Limb (tissue), 2 donors: ENCODE measurements around the gene MAP2K5.
A peak's percentile ranks its signal among the peaks of the same experiment; 100 is the strongest.

Experiments used
- DNase-seq, 2 donors: peaks; one replicate each; pipeline ENCODE4 v3.0.0-alpha.2; 2016; ENCODE audit errors: extremely low spot score in 2 of 2

The MAP2K5 gene

GRCh38 chr15:67542420-67543347 lies at the start of gene MAP2K5:
Gene MAP2K5 (plus strand): TSS chr15:67542703. CDS start chr15:67543336, 633 bp downstream.
- DNase-seq = peak; percentile 82 to 89

DNA sequence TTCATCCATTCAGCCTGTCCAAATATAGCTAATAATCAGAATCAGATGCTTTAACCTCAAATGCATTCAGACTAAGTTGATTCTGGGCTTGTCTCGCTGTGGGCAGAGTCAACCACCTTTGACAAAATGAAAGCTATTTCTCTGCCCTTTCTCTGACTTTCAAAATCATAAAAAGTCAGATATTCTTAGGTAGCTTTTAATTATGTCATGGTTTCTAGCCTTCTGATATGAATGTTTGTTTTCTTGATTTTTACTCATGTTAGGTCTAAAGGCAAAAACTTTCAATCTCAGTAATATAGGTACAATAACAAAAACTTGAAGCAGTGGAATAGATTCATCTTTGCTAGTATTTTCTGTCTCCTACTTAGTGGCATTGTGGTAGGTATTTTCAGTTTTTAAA lies 46.9 kb upstream of the MAP2K5 start:
- no peak for DNase-seq

GRCh38 chr15:67501177-67501835 lies 41.2 kb upstream of the MAP2K5 start:
- peak in 1 of 2 donors; percentile 38 for DNase-seq

DNA sequence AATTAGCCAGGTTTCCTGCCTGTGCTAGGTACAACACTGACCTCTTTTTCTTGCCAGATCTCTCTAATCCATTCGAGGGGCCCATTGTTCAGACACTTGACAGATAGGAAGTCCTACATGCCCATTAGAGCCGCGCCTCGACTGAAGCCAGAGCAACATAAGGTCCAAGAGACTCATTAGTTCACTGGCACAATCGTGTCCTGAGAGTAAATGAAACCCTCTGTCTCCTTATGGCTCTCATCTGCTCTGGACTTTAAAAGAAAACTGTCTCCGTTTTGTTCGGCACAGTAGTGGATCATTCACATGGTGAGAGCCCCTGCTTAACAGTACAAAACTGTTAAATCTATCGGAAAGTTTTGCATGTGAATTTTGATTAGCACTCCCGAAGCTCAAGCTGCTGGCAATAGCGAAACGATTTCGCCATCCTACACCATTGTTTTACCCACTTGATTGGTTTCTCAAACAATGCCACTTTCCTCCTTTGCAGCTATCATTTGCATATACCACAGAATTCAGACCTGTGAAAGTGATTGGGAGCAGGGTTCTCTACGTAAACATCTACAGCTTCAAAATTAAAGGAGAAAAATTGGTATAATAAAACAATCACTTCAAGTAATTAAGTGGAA lies 40.6 kb upstream of the MAP2K5 start:
- no peak for DNase-seq

DNA sequence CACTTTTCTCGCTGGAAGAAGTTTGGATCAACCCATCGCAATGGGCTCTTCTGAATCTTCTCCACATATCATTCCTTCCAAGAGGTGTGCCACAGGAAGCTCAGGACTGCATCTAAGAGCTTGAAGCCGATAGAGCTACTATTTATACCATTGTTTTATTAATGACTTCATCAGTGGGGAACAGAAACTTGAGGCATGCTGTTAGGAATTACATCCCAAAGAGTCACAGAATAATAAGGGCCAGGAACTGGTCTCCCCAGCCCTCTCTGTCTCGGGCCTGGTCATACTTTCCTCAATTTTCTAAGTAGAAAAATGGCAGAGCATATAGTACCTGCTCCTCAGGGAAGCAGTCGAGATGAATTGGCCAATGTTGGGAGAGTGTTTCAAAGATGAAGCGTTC lies 38.4 kb upstream of the MAP2K5 start:
- no peak for DNase-seq

DNA sequence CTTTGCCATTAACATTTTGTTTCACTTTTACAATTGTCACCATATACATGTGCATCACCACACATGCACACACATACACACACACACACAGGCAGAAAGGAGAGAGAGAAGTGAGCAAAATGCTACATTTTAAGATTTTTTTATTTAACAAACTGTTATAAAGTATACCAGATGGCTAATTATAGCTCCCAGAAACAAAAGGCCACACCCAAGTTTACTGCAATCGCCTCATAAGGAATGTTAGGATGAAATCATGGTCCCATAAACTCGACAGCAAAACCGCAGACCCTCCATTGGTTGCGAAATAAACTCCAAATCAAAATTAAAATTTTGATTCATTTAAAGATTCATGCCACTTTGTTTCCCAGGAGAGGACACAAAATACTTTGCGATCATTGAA lies 37.7 kb upstream of the MAP2K5 start:
- DNase-seq = no peak

GRCh38 chr15:67505675-67506572 lies 36.6 kb upstream of the MAP2K5 start:
- no peak for DNase-seq

DNA sequence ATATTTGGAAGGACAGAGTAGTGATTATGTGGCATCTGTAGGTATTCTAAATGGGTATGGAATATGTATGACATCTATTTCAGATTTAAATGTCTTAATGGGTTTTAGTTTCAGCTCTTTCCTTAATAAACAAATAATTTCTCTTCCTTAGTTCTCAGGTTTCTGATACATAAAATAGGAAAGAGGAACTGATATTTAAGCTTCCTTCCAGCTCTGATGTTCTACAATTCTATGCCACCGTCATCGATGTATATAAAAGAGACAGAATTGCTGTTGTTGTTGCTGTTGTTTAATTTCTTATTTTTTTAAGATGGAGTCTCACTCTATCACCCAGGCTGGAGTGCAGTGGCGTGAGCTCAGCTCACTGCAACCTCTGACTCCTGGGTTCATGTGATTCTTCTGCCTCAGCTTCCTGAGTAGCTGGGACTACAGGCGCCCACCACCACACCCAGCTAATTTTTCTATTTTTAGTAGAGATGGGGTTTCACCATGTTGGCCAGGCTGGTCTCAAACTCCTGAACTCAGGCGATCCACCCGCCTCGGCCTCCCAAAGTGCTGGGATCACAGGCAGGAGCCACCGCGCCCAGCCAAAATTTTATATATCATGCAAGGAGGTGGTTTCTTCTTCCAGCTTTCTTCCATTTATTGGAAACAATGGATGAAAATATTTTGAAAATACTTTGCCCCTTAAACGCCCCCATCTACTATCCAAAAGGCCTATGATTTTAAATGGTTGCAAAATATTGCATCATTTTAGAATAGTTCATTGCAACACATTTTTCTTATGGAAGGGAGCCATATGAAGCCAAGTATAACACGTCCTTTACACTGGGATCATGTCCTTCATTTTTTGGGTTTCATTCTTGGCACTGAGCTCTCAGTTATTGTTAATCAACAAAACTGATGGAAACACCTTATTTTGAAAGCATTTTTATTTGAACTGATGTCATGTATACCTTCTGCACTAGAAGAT lies 35.4 kb upstream of the MAP2K5 start:
- DNase-seq = no peak

GRCh38 chr15:67508407-67508806 lies 34.1 kb upstream of the MAP2K5 start:
- DNase-seq = no peak

DNA sequence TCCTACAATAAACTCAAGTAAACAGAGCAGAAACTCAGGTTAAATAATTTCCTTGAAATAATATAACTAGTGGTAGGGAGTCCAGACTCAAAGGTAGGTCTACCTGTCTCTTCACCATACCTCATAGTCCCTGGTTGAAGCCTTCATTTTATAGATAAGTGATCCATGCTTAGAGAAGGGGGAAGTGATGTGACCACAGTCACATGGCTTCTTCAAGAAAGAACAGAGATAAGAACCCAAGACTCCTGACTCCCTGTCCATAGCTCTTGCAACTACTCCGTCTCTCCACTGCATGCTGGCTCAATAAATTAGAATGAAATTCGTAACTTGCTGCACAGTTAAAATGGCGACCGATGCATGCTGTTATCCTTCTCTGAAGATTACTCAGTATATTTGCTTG lies 32.6 kb upstream of the MAP2K5 start:
- DNase-seq = no peak

- no peak for DNase-seq
Observed at GRCh38 chr15:67510597-67511190, 31.8 kb upstream of the MAP2K5 start.

GRCh38 chr15:67511606-67512005 lies 30.9 kb upstream of the MAP2K5 start:
- DNase-seq = no peak

GRCh38 chr15:67512140-67512539 lies 30.4 kb upstream of the MAP2K5 start:
- DNase-seq = no peak

DNA sequence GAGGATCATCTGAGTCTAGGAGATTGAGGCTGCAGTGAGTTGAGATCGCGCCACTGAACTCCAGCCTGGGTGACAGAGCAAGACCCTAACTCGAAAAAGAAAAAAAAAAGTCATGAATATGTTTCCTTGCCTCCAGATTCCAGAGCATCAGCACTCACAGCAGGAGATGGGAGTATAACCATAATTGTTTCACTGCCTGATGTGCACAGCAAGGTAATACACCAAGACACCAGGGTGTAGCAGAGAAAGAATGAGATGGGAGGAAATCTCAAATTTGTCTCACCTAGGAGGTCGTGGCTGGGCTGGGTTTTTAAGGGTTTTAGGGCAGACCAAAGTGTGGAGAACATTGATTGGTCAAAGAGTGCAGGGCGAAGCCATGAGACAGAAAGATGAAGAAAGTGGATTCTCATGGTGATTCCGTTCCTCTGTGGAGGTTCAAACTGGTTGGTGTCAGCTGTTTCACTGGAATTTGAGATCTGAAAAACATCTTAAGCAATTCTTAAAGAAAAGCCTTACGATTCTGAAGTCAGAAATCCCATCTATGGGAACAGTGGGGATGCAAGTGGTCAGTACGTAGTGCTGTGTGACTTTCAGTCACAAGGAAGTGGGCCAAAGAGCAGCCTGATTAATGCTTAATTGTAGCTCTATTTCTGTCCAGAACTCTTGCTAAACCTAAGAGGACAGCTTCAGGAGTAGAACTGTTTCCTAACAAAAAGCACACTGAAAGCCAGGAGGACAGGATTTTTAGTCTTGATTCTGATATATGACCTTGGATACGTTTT lies 29.4 kb upstream of the MAP2K5 start:
- DNase-seq = no peak

DNA sequence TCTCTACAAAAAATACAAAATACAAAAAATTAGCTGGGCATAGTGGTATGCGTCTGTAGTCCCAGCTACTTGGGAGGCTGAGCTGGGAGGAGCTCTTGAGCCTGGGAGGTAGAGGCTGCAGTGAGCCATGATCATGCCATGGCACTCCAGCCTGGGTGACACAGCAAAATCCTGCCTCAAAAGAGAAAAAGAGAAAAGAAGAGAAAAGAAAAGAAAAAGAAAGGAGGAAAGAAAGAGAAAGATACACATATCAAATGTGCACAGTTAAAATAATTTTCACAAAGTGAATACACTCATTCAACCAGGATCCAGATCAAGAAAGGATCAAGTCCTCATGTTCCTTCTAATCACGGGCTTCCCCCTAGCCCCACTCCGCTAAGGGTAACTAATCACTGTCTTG lies 27.4 kb upstream of the MAP2K5 start:
- no peak for DNase-seq

- no peak for DNase-seq
Observed at GRCh38 chr15:67515557-67515956, 26.9 kb upstream of the MAP2K5 start.

- DNase-seq = no peak
Observed at GRCh38 chr15:67520321-67521028, 22.0 kb upstream of the MAP2K5 start.
